DND-41 (cell line): ENCODE results near the gene SLC22A3.
A peak's percentile ranks its signal among the peaks of the same experiment; 100 is the strongest.

Experiments used
- ATAC-seq: fragments of 200-7000 bp; cut with Tn5 transposase; 3 replicates; pipeline ENCODE4 v1.9.1; 2021; ENCODE audit warnings: low read depth; ENCODE audit not compliant: insufficient read depth
- DNase-seq: peaks from one replicate; pipeline ENCODE4 v3.0.0-alpha.2; 2020
- H2AFZ ChIP-seq: 2 replicates; pipeline ENCODE4 v1.6.0; 2012; ENCODE audit warnings: low read depth, low read length
- H3K27ac ChIP-seq: 2 replicates; pipeline ENCODE4 v1.5.1; 2012; ENCODE audit warnings: low read length, inconsistent platforms
- H3K27me3 ChIP-seq: fragments of 200-600 bp; sonication (generic); 2 replicates; pipeline ENCODE4 v1.6.0; 2012; ENCODE audit warnings: low read length, mild to moderate bottlenecking, inconsistent platforms; ENCODE audit not compliant: insufficient read depth, poor library complexity
- H3K36me3 ChIP-seq: 2 replicates; pipeline ENCODE4 v1.5.1; 2012; ENCODE audit warnings: low read length, inconsistent platforms; ENCODE audit not compliant: insufficient read depth
- H3K4me1 ChIP-seq: 2 replicates; pipeline ENCODE4 v1.5.1; 2012; ENCODE audit warnings: mild to moderate bottlenecking, low read length; ENCODE audit not compliant: insufficient read depth
- H3K4me2 ChIP-seq: 2 replicates; pipeline ENCODE4 v1.6.0; 2012; ENCODE audit warnings: mild to moderate bottlenecking, moderate library complexity, low read length, inconsistent platforms; ENCODE audit not compliant: insufficient read depth
- H3K4me3 ChIP-seq, 2 experiments: fragments of 200-600 bp in 1 of 2; shearing (Covaris generic) in 1 of 2; 2 replicates each; pipeline ENCODE4 v1.5.1; 2012 to 2016; ENCODE audit warnings: inconsistent platforms in 2 of 2, low read length in 2 of 2, mild to moderate bottlenecking in 2 of 2, low read depth in 1 of 2, moderate library complexity in 1 of 2
- H3K79me2 ChIP-seq: 2 replicates; pipeline ENCODE4 v1.6.0; 2012; ENCODE audit warnings: low read length, inconsistent platforms; ENCODE audit not compliant: insufficient read depth
- H3K9ac ChIP-seq: 2 replicates; pipeline ENCODE4 v1.6.0; 2012; ENCODE audit warnings: low read depth, mild to moderate bottlenecking, inconsistent platforms, low read length, moderate library complexity
- H3K9me3 ChIP-seq: 2 replicates; pipeline ENCODE4 v1.5.1; 2012; ENCODE audit warnings: low read length, moderate library complexity, mild to moderate bottlenecking, inconsistent platforms; ENCODE audit not compliant: insufficient read depth, severe bottlenecking
- H4K20me1 ChIP-seq: 2 replicates; pipeline ENCODE4 v1.6.0; 2012; ENCODE audit warnings: low read length; ENCODE audit not compliant: insufficient read depth
- CTCF ChIP-seq: IDR thresholded peaks from 2 replicates; pipeline ENCODE4 v1.5.1; 2012; ENCODE audit warnings: borderline replicate concordance, low read length, moderate library complexity, mild to moderate bottlenecking; ENCODE audit not compliant: poor library complexity, severe bottlenecking; ENCODE audit errors: extremely low read depth
- EZH2 ChIP-seq: IDR thresholded peaks from 3 replicates; pipeline ENCODE4 v1.6.1; 2012; ENCODE audit warnings: borderline replicate concordance, low read depth, mild to moderate bottlenecking, moderate library complexity, low read length, inconsistent platforms; ENCODE audit not compliant: severe bottlenecking

The SLC22A3 gene

GRCh38 chr6:160456214-160456546, 108.0 kb downstream of the SLC22A3 start:
- no peak overlapping the region for H3K4me2 ChIP-seq

GRCh38 chr6:160457823-160458222, 109.6 kb downstream of the SLC22A3 start:
- no peaks in the 10 kb centered on the region for H3K27me3 ChIP-seq

More at GRCh38 chr6:160456214-160456546, 108.0 kb downstream of the SLC22A3 start:
- no peak for DNase-seq
- H3K4me1 ChIP-seq = peaks cover 51% of the 10 kb centered on the region
- H2AFZ ChIP-seq = no peak overlapping the region
- no peak for ATAC-seq
- H3K27ac ChIP-seq = peak overlapping the region; percentile 55; the same call in 1 of the 2 replicates
- no peaks in the 10 kb centered on the region for H4K20me1 ChIP-seq
- H3K9me3 ChIP-seq = no peaks in the 10 kb centered on the region
- no peak overlapping the region for H3K9ac ChIP-seq
- H3K36me3 ChIP-seq = no peaks in the 10 kb centered on the region
- TF ChIP-seq EZH2 = no peak
- no peak for TF ChIP-seq CTCF
- no peak overlapping the region for H3K4me3 ChIP-seq
- H3K79me2 ChIP-seq = no peaks in the 10 kb centered on the region
- H3K27me3 ChIP-seq = peaks cover 3% of the 10 kb centered on the region

GRCh38 chr6:160461641-160462040, 113.5 kb downstream of the SLC22A3 start:
- peak overlapping the region in 1 of 2 experiments; percentile 44; a peak in 2 of 4 replicates for H3K4me3 ChIP-seq

More at GRCh38 chr6:160457823-160458222, 109.6 kb downstream of the SLC22A3 start:
- no peak for ATAC-seq
- Histone ChIP-seq H4K20me1 (peaks cover 2% of the 10 kb centered on the region; the same call in 1 of the 2 replicates), H3K4me1 (peaks cover 68% of the 10 kb centered on the region), H3K4me3 (no peak overlapping the region), H3K36me3 (no peaks in the 10 kb centered on the region), H3K9ac (no peak overlapping the region), H3K79me2 (no peaks in the 10 kb centered on the region), H3K4me2 (no peak overlapping the region), H2AFZ (no peak overlapping the region), H3K27ac (peak overlapping the region; percentile 62), H3K9me3 (no peaks in the 10 kb centered on the region)
- TF ChIP-seq EZH2 (no peak), CTCF (no peak)
- no peak for DNase-seq

More at GRCh38 chr6:160461641-160462040, 113.5 kb downstream of the SLC22A3 start:
- H3K9ac ChIP-seq = peak overlapping the region; percentile 49
- peak; percentile 50 for DNase-seq
- no peaks in the 10 kb centered on the region for H3K79me2 ChIP-seq
- TF ChIP-seq CTCF = no peak
- no peak for TF ChIP-seq EZH2
- H3K9me3 ChIP-seq = no peaks in the 10 kb centered on the region
- peaks cover 2% of the 10 kb centered on the region; the same call in 1 of the 2 replicates for H4K20me1 ChIP-seq
- no peak for ATAC-seq
- no peak overlapping the region for H2AFZ ChIP-seq
- no peaks in the 10 kb centered on the region for H3K27me3 ChIP-seq
- peak overlapping the region; percentile 60 for H3K4me2 ChIP-seq
- no peaks in the 10 kb centered on the region for H3K36me3 ChIP-seq
- peaks cover 83% of the 10 kb centered on the region for H3K4me1 ChIP-seq
- peak overlapping the region; percentile 93 for H3K27ac ChIP-seq
